Gastroesophageal sphincter (tissue), 3 donors: ENCODE results near the gene HUS1B.

Experiments
- CTCF ChIP-seq, 4 experiments: fragments of 200-600 bp in 2 of 4; fragments of 450-650 bp in 2 of 4; sonication (generic) in 1 of 4; IDR thresholded peaks; one replicate each; pipeline ENCODE4 v1.5.1; 2017 to 2019; ENCODE audit warnings: antibody characterized with exemption in 4 of 4, mild to moderate bottlenecking in 2 of 4, moderate library complexity in 2 of 4
- POLR2A ChIP-seq, 2 donors: fragments of 450-650 bp; IDR thresholded peaks; one replicate each; pipeline ENCODE4 v1.6.1; 2017; ENCODE audit warnings: antibody characterized with exemption in 2 of 2, mild to moderate bottlenecking in 2 of 2, moderate library complexity in 1 of 2

- TF ChIP-seq POLR2A (IDR thresholded peaks at IDR 0.05) (no peak), CTCF (IDR thresholded peaks at IDR 0.05) (no peak)
These were observed 23.4 kb upstream of the HUS1B start for GRCh38 chr6:680251-680650.
